Lower lobe of right lung (tissue), 2 donors: ENCODE results near the gene SGK1. TPM values are rescaled to one million over a fixed set of nuclear protein-coding genes. Genes with fewer than 3 reads are reported as not detected.

ENCODE experiments used
- ATAC-seq, 2 donors: fragments of 200-7000 bp; cut with Tn5 transposase; one replicate each; pipeline ENCODE4 v1.9.1; 2020 to 2022; ENCODE audit warnings: mild to moderate bottlenecking in 2 of 2, moderate library complexity in 2 of 2
- DNase-seq: peaks from one replicate; pipeline ENCODE4 v3.0.0-alpha.2; 2020
- H3K27ac ChIP-seq: fragments of 200-600 bp; one replicate; pipeline ENCODE4 v1.8.0; 2022
- H3K27me3 ChIP-seq: fragments of 200-600 bp; one replicate; pipeline ENCODE4 v1.8.0; 2022; ENCODE audit warnings: low read depth
- H3K36me3 ChIP-seq: fragments of 200-600 bp; one replicate; pipeline ENCODE4 v1.8.0; 2022; ENCODE audit warnings: mild to moderate bottlenecking
- H3K4me1 ChIP-seq: fragments of 200-600 bp; one replicate; pipeline ENCODE4 v1.8.0; 2022
- H3K4me3 ChIP-seq: fragments of 200-600 bp; one replicate; pipeline ENCODE4 v1.8.0; 2022; ENCODE audit warnings: mild to moderate bottlenecking
- H3K9me3 ChIP-seq: fragments of 200-600 bp; one replicate; pipeline ENCODE4 v1.8.0; 2022
- intact Hi-C: fragments of 100-400 bp; cut with DNase I; formaldehyde crosslinking; loops from one replicate; pipeline ENCODE4 v1.11.0; 2022
- total RNA-seq: library from RNA; stranded (reverse); fragmentation: NEBNext Ultra II Directional; extraction: Animal tissue kit (Norgen Biotek cat#: 25700); gene quantifications from one replicate; pipeline ENCODE4 v1.2.1, GENCODE V29; 2021
- TF ChIP-seq, protein P1 (sequence below): fragments of 200-600 bp; IDR thresholded peaks from one replicate; pipeline ENCODE4 v1.8.0; 2022; ENCODE audit warnings: antibody characterized with exemption, mild to moderate bottlenecking
- donor health status: DM: no; HTN: yes; CAD: no; lungs with severe emphysema.

Gene SGK1
- total RNA-seq, 1 donor from 2014 or later, result 195 TPM

DNA sequence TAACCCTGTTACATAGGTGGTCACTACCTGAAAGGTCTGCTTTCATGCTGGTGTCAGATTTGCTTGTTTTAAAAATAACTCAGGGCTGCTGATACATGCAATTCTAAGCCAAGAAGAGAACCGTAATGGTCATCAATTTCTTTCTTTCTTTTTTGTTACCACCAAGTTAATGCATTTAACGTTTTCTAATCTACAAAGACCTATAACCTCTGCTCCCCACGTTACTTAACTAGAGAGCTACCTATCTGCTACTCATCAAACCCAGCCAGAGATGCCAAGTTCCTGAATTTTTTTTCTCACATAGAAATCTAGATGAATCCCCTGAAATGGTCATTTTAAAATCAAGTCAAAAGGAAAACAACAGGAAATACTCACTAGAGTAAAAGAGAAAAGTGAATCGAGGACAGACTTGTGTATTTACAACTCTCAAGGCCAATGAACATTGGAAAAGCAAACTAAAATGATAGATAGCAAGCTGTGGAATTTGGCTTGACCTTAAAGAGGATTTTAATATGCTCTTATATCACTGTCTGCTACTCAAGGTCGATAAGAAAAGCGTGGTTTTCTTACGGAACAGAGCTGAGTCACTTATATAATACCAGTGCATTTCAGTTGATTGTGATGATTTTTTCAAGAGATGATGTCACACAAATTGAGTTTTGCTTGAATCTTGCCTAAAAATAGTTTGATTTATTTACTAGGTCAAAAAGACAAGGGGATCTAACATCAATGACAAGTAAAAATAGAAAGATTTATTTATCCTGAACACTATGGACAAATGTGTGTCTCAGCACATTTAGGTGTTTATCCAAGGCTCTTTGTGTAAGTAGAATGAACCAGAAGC, 67.9 kb downstream of the SGK1 start:
- intact Hi-C loops, result no loop called here
- no peak overlapping the region for H3K27ac ChIP-seq
- ATAC-seq, result peak in 1 of 2 donors; percentile 64

DNA sequence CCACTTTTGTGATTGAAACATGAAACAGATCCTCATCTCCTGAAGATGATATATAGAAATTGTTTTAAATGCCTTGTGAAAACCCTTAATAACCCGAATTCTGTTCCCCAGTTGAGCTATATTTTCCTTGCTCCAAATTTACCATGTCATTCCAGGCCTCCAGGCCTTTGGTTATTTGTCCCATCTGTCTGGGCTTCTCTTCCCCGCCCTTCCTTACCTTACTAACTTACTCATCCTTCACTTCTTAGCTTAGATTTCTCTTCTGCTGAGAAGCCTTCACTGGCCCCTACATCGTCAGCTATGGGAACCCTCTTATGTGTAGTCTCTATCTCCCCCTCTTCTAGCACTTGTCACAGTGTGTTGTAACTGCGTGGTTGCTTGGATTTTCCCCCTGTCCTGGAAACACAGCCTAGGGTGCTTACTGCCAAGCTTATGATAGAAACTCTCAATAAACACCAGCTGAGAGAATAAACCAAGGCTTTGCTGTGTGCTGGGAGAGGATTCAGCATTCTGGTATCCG, 68.6 kb downstream of the SGK1 start:
- TF ChIP-seq, protein P1, sequence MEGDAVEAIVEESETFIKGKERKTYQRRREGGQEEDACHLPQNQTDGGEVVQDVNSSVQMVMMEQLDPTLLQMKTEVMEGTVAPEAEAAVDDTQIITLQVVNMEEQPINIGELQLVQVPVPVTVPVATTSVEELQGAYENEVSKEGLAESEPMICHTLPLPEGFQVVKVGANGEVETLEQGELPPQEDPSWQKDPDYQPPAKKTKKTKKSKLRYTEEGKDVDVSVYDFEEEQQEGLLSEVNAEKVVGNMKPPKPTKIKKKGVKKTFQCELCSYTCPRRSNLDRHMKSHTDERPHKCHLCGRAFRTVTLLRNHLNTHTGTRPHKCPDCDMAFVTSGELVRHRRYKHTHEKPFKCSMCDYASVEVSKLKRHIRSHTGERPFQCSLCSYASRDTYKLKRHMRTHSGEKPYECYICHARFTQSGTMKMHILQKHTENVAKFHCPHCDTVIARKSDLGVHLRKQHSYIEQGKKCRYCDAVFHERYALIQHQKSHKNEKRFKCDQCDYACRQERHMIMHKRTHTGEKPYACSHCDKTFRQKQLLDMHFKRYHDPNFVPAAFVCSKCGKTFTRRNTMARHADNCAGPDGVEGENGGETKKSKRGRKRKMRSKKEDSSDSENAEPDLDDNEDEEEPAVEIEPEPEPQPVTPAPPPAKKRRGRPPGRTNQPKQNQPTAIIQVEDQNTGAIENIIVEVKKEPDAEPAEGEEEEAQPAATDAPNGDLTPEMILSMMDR, result no peak
- intact Hi-C loops, result no loop called here
- peaks cover 5% of the 10 kb centered on the region for H3K4me1 ChIP-seq
- no peak for DNase-seq
- H3K9me3 ChIP-seq, result no peaks in the 10 kb centered on the region
- peak in 1 of 2 donors; percentile 60 for ATAC-seq
- no peaks in the 10 kb centered on the region for H3K36me3 ChIP-seq
- no peaks in the 10 kb centered on the region for H3K27me3 ChIP-seq
- H3K4me3 ChIP-seq, result no peak overlapping the region
- no peak overlapping the region for H3K27ac ChIP-seq

More for the DNA sequence above, 67.9 kb downstream of the SGK1 start:
- Histone ChIP-seq H3K4me3 (no peak overlapping the region), H3K36me3 (no peaks in the 10 kb centered on the region), H3K4me1 (peaks cover 5% of the 10 kb centered on the region), H3K9me3 (no peaks in the 10 kb centered on the region), H3K27me3 (no peaks in the 10 kb centered on the region)
- TF ChIP-seq, protein P1, result no peak
- no peak for DNase-seq

DNA sequence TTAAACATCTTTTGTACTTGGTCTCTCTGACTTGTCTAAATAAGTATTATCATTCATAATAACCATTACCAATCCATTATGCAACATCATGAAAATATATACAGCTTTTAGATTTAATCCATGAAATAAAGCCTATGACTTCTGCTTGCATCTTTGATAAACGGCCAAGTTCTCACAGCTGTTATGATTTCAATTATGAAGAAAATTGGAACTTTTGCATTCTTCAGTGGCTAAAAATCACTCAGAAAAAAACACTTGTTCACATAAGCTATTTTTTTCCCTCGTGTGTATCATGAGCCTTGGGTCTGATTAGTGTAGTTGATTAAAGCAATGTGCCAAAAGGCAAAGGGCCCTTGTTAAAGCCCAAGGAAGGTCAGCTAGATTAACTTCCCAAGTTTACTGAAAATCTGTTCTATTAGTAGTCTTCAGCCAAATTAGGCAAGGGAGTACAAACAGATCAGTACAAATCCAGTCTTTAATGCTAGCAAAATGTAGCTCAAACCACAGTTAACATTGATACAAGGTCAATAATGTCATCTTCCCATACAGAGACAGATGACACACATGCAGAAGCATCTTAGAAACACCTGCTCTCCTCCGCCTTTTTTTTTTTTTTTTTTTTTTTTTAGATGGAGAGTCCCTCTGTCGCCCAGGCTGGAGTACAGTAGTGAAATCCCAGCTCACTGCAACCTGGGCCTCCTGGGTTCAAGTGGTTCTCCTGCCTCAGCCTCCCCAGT, 69.9 kb downstream of the SGK1 start:
- no peaks in the 10 kb centered on the region for H3K36me3 ChIP-seq
- H3K4me3 ChIP-seq, result no peak overlapping the region
- ATAC-seq, result no peak
- H3K27ac ChIP-seq, result no peak overlapping the region
- no peaks in the 10 kb centered on the region for H3K27me3 ChIP-seq
- TF ChIP-seq, protein P1, result no peak
- DNase-seq, result no peak
- H3K9me3 ChIP-seq, result no peaks in the 10 kb centered on the region
- intact Hi-C loops, result no loop called here
- peaks cover 5% of the 10 kb centered on the region for H3K4me1 ChIP-seq

DNA sequence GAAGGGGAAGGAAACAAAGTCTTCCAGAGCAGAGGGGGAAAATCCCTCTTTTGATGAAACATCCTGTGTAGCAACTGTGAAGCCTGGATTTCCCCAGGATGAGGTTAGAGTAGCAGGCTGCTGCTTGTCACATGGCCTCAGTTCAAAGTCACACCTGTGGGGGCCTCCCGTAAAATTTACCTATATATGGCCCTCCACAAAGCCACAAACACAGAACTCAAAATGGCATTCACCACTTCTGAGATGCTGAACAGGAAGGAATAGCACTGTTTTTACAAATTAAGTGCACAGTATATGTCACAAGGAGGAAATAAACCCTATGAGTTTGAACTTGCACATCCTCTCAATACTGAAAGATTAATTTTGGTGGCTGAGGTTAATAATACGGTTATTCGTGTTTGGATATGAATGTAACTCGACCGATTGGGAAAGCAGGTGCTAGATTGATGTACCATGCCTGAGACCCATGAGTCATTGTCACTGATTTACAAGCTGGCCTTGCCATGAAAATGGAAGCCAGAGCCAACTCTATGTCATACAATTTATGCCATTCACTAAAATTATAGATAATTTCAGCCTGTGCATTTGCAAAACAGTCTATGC, 70.6 kb downstream of the SGK1 start:
- Histone ChIP-seq H3K36me3 (no peaks in the 10 kb centered on the region), H3K9me3 (no peaks in the 10 kb centered on the region), H3K4me1 (peaks cover 5% of the 10 kb centered on the region), H3K27me3 (no peaks in the 10 kb centered on the region), H3K4me3 (no peak overlapping the region), H3K27ac (no peak overlapping the region)
- DNase-seq (no peak), ATAC-seq (peak; percentile 30 to 46)
- intact Hi-C loops, result no loop called here
- TF ChIP-seq, protein P1, result no peak

DNA sequence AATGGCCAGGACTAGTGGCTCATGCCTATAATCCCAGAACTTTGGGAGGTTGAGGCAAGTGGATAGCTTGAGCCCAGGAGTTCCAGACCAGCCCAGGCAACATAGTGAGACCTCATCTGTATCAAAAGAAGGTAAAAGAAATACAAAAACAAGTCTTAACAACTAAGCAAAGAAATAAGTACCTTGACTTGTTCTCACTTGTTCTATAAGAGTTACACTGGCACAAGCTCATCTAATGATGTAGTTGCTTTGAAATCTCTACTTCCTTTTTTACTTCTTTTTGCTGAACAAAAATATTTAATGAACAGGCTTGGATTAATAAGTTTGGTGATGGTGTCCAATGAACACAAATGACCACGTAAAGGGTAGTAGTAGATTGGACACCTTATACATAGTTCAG, 72.2 kb downstream of the SGK1 start:
- Histone ChIP-seq H3K27ac (no peak overlapping the region), H3K4me1 (peaks cover 12% of the 10 kb centered on the region), H3K27me3 (no peaks in the 10 kb centered on the region), H3K36me3 (no peaks in the 10 kb centered on the region), H3K9me3 (no peaks in the 10 kb centered on the region), H3K4me3 (no peak overlapping the region)
- no peak for ATAC-seq
- TF ChIP-seq, protein P1, result no peak
- DNase-seq, result no peak
- intact Hi-C loops, result no loop called here
